ENCODE measurements around the gene DYNLRB1.

- TF ChIP-seq POLR2A (IDR thresholded peaks at IDR 0.05) (no peak), CTCF (IDR thresholded peaks at IDR 0.05) (no peak)
Measured at GRCh38 chr20:34531608-34532265, 15.5 kb downstream of the DYNLRB1 start.
